Liver (tissue), 3 donors: ENCODE measurements around the gene SAMD8.

Experiments used
- MAX ChIP-seq: IDR thresholded peaks from 2 replicates; pipeline ENCODE4 v1.6.1; 2016; ENCODE audit warnings: antibody characterized with exemption
- REST ChIP-seq: IDR thresholded peaks from 2 replicates; pipeline ENCODE4 v1.6.1; 2016; ENCODE audit warnings: antibody characterized with exemption, mild to moderate bottlenecking
- SP1 ChIP-seq: IDR thresholded peaks from 2 replicates; pipeline ENCODE4 v1.6.1; 2018; ENCODE audit warnings: antibody characterized with exemption, mild to moderate bottlenecking
- TF ChIP-seq, protein P1 (sequence below): fragments of 150-350 bp; IDR thresholded peaks from 2 replicates; pipeline ENCODE4 v1.5.1; 2017; ENCODE audit warnings: improper control_type of control experiment, low read depth, low read length; ENCODE audit not compliant: missing input control
- TF ChIP-seq, protein P2 (sequence below): IDR thresholded peaks from 2 replicates; pipeline ENCODE4 v1.6.1; 2016; ENCODE audit warnings: antibody characterized with exemption
- donor health status: healthy.
- donor health status: healthy.

GRCh38 chr10:75127471-75127870 is 16.0 kb downstream of the SAMD8 start:
- TF ChIP-seq, protein P1, sequence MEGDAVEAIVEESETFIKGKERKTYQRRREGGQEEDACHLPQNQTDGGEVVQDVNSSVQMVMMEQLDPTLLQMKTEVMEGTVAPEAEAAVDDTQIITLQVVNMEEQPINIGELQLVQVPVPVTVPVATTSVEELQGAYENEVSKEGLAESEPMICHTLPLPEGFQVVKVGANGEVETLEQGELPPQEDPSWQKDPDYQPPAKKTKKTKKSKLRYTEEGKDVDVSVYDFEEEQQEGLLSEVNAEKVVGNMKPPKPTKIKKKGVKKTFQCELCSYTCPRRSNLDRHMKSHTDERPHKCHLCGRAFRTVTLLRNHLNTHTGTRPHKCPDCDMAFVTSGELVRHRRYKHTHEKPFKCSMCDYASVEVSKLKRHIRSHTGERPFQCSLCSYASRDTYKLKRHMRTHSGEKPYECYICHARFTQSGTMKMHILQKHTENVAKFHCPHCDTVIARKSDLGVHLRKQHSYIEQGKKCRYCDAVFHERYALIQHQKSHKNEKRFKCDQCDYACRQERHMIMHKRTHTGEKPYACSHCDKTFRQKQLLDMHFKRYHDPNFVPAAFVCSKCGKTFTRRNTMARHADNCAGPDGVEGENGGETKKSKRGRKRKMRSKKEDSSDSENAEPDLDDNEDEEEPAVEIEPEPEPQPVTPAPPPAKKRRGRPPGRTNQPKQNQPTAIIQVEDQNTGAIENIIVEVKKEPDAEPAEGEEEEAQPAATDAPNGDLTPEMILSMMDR: no peak
- TF ChIP-seq MAX: no peak
- TF ChIP-seq SP1: no peak
- no peak for TF ChIP-seq REST
- TF ChIP-seq, protein P2, sequence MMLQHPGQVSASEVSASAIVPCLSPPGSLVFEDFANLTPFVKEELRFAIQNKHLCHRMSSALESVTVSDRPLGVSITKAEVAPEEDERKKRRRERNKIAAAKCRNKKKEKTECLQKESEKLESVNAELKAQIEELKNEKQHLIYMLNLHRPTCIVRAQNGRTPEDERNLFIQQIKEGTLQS: no peak
